Colon (tissue), 2 donors: ENCODE data around the gene CCDC40.
"Not testable (repeated sequence)": the region's sequence is repeated elsewhere in the genome, so short reads cannot be mapped to it uniquely, and the experiment has no call there.

Experiments
- FAIRE-seq: peaks from 2 replicates; lab custom pipeline; 2012; peaks lifted over from hg19 to GRCh38; lab: Jason Lieb, UNC
- donor health status: control.
- donor health status: control.

CCDC40 gene

DNA sequence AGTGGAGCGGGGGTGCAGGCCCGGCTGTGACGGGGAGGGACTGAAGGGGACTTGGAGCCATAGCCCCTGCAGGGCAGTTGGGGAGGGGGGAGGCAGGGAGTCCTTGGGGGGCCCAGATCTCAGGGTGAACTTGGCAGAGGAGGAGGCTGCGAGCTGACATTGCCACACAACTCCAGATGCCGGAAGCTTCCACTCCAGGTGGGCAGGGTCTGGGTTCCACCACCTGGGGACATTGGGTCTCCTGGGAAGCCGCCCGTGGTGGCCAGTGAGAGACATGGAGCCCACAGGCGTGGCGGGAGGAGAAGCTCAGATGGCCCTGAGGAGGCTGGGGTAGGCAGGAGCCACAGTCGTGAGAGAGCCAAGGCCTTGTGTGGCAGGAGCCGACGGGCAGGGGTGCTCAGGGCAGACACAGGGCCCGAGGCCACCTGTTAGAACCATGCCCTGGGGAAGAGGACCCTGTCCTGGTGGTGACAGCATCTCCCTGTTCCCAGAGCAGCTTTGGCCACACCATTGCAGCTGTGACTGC lies 46.8 kb downstream of the CCDC40 start:
- no peak for FAIRE-seq

DNA sequence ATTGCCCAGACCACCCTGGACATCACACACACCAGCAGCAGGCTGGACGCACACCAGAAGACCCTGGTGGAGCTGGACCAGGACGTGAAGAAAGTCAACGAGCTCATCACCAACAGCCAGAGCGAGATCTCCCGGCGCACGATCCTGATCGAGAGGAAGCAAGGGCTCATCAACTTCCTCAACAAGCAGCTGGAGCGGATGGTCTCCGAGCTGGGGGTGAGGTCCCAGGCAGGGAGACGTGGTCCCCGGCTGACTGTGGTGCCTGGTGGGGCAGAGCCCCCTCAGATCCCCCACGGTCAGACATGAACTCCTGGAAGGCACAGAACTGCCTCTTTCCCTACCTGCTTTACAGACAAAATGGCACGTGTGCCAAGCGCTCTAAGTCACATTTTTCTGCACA lies 48.3 kb downstream of the CCDC40 start:
- FAIRE-seq = no peak

DNA sequence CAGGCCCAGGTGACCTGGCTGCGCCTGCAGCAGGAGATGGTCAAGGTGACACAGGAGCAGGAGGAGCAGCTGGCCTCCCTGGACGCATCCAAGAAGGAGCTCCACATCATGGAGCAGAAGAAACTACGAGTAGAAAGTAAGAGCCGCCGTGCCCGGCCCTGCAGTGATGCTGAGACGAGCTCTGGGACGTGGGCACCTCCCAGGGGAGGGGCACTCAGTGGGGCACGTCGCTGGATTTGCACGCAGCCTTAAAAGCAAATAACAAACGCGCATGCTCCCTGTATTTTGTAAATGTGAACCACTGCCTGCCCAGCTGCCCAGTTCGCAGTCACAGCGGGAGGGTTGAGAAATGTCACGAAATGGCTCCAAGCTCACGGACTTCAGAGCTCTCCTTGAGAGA lies 49.6 kb downstream of the CCDC40 start:
- FAIRE-seq = no peak

DNA sequence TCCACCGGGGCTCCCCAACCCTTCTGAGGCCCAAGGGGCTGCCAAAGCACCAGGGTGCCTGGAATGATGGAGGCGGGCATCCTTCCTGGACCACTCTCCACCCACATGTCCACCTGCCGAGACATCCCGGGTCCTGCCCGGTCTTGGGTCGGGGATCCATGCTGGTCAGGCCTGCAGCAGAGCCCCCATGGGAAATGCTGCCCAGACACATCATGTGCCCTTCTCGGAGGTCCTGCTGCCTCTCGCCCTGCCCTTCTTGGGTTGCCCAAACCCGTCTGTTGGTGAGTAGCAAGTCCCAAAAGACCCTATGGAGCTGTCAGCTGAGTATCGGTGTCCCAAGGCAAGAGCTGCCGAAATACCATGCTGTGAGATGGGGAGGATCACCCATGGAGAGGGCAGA lies 50.2 kb downstream of the CCDC40 start:
- FAIRE-seq = no peak

DNA sequence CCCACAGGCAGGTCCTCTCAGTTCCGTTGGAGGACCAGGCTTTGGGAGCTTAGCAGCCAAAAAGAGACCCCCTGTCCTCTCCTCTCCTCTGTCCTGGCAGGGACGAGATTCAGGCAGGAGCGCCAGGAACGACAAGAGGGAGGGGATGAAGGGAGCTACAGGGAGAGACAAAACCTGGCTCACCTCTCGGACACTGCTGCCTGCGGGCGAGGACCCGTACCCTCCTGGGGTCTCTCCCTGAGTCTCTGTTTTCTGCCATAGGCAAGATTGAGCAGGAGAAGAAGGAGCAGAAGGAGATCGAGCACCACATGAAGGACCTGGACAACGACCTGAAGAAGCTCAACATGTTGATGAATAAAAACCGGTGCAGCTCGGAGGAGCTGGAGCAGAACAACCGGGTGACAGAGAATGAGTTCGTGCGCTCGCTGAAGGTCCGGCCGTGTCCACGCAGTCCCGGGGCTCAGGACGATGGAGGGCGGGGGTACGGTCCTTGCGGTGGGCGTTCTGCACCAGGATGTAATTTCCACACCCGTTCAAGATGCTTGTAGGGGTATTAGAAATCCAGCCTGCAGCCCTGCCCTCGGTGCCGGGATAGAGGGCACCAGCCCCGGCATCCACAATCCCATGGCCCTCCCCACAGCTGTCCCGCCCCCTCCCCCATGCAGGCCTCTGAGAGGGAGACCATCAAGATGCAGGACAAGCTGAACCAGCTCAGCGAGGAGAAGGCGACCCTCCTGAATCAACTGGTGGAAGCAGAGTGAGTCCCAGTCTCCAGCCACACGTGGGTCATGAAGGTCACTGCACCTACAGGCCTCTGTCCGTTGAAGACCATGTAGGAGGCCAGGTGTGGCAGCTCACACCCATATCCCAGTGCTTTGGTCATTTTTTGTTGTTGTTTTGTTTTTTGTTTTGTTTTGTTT lies 51.2 kb downstream of the CCDC40 start:
- FAIRE-seq = no peak

DNA sequence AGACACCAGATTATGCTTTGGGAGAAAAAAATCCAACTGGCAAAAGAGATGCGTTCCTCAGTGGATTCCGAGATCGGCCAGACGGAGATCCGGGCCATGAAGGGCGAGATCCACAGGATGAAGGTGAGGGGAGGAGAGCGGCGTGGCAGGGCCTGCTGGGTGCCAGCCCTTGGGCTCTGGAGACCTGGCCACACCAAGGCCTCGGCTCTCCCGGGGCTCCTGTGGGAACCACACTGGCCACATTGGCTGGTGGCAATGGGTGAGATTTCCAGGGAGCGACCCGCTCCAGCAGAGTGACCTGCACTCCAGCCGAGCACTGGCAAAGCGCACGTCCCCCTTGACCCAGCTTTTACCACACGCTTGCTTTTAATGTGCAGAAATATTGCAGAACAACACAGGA lies 53.3 kb downstream of the CCDC40 start:
- FAIRE-seq = no peak

DNA sequence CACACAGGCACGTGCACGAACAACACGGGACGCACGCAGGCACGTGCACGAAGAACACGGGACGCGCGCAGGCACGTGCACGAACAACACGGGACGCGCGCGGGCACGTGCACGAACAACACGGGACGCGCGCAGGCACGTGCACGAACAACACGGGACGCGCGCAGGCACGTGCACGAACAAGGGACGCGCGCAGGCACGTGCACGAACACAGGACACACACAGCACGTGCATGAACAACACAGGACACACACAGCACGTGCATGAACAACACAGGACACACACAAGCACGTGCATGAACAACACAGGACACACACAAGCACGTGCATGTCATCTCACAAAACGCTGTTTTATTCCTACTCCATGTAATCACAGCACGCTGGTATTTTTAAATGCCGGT lies 53.7 kb downstream of the CCDC40 start:
- not testable (repeated sequence) for FAIRE-seq

DNA sequence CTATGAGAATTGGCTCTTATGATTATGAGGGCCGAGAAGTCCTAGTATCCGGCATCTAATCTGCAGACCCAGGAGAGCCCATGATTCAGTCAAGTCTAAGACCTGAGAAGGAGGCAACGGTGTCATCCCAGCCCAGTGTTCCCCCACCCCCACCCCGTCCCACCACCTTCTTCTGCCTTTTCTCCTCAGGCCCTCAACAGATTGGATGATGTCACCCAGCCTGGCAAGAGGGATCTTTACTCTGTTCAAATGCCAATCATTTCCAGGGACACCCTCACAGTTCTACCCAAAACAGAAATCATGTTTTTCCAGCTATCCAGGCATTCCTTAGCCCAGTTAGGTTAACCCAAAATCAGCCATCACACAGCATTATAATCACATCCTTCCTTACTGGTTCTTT lies 54.9 kb downstream of the CCDC40 start:
- FAIRE-seq = no peak

DNA sequence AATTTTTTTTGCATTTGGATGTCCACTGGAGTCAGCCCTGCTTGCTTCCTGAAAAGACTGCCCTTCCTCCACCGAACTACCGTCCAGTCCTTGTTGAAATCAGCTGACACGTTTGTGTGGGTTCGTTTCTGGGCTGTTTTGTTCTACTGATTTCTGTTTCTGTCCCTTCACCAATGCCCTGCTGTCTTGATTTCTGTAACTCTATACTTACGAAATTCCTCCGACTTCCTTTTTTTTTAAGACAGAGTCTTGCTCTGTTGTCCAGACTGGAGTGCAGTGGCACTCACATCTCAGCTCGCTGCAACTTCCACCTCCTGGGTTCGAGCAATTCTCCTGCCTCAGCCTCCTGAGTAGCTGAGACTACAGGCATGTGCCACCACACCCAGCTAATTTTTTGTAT lies 56.5 kb downstream of the CCDC40 start:
- FAIRE-seq = no peak

DNA sequence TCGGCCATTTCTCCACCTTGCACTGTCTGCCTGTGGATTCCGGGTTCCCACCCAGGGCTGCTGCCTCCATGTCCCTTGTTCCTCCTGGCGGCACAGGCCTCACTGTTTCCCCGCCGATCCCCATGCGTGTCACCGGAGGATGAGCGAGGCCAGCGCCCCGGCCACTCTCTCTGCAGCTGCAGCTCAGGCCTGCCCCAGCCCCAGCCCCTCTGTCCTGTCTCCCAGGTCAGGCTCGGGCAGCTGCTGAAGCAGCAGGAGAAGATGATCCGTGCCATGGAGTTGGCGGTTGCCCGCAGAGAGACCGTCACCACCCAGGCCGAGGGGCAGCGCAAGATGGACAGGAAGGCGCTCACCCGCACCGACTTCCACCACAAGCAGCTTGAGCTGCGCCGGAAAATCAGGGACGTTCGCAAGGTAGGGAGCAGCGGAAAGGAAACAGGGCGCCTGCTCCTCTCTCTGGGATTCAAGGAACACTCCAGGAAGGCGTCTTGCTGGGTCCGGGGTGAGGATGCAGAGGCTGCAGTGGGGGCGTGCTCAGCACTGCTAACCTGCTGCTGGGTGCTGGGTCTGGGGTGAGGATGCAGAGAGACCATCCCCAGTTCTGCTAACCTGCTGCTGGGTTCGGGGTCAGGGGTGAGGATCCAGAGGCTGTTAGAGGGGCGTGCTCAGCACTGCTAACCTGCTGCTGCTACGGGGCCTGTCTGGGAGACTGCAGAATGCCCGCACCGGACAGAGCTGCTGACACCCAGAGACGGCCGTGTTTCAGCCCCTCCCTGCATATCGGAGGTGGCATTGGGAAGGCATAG lies 58.8 kb downstream of the CCDC40 start:
- FAIRE-seq = no peak

DNA sequence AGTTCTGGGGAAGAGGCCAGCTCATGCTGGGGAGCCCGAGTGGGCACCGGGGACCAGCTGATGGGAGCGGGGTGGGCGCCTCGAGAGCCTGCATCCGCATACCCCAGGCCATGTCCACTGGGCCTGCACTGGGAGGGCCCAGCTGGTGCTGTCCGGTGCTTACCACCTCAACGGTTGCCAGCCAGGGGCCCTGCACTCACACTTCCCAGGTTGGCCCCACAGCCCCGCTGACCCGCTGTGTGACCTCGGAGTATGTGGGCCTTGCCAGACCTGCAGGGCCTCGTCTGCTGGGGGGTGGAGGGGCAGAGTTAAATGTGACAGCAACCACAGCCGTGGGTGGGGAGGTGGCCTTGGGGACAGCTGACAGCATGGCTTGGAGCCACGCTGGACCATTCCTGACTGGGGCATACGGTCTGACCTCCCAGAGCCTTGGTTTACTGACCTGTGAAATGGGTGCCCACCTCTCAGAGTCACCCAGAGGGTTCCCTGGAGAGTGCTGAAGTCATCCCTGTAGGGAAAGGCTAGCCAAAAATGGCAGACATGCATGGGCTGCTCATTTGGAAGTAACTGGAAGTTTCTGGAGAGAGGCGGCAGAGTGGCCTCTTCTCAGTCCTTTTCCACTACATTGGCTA lies 59.5 kb downstream of the CCDC40 start:
- FAIRE-seq = no peak

DNA sequence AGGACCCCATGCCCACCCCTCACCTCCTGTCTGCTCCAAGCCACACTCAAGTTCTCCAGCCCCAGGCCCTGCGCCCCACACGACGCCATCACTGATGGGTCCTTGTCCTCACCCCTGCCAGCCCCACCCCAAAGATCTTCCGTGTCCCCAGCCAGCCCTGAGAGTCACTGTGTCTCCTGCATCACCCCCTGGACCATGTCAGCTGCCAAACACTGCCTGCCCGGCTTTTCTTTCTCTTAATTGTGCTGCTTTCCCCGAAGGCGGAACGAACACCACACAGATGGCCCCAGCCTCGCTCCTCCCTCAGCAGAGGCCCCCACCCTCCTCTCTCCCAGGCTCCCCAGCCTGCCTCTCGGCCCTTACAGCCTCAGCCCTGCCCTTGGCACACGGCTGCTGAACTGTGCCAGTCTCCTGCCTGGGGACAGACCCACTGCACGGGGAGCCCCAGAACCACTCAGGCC lies 60.1 kb downstream of the CCDC40 start:
- no peak for FAIRE-seq

DNA sequence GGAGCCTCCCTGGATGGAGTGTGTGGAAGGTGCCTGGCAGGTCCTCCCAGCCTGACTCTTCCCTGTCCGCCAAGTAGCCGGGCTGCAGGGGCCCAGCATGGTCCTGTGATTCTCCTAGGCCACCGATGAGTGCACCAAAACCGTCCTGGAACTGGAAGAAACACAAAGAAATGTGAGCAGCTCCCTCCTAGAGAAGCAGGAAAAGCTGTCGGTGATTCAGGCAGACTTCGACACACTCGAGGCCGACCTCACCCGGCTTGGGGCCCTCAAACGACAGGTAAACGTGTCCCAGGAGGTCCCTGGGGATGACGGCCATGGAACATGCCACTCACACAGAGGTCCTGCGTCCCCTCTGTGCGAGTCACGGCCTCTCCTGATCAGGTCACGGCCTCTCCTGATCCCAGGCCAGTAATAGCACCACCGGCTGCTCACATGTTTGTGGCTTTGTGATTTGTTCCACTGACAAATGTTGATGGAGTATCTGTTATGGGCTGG lies 60.7 kb downstream of the CCDC40 start:
- FAIRE-seq = no peak

DNA sequence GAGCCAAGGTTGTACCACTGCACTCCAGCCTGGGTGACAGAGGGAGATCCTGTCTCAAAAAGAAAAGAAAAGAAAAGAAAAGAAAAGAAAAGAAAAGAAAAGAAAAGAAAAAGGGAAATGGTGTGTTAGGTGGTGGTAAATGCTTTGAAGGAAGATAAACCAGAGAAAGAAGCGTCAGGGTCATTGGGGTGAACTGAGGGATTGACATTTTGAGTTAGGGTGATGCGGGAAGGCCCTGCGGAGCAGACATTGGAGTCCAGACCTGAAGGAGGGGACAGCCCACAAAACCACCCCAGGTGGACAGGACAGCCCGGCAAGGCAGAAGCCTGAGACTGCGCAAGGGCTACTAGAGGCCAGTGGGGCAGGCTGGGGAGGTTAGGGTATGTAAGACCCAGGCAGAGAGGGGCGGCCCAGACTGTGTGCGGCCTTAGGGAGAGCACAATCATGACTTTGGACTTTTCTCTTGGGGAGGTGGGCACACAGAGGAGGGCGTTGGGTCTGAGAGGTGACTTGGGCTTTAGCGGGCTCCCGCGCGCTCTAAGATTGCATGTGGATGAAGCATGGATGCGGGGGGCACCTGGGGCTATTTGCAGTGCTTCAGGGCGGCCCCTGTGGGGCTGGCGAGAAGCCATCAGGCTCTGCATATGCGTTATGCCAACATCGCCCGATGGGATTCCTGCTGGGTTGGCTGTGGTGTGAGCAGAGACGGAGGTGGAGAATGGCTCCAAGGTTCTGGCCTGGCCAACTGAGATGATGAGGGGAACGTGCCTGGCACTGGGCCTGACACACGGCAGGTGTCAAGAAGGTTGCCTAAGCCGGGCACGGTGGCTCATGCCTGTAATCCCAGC lies 61.6 kb downstream of the CCDC40 start:
- FAIRE-seq = no peak

DNA sequence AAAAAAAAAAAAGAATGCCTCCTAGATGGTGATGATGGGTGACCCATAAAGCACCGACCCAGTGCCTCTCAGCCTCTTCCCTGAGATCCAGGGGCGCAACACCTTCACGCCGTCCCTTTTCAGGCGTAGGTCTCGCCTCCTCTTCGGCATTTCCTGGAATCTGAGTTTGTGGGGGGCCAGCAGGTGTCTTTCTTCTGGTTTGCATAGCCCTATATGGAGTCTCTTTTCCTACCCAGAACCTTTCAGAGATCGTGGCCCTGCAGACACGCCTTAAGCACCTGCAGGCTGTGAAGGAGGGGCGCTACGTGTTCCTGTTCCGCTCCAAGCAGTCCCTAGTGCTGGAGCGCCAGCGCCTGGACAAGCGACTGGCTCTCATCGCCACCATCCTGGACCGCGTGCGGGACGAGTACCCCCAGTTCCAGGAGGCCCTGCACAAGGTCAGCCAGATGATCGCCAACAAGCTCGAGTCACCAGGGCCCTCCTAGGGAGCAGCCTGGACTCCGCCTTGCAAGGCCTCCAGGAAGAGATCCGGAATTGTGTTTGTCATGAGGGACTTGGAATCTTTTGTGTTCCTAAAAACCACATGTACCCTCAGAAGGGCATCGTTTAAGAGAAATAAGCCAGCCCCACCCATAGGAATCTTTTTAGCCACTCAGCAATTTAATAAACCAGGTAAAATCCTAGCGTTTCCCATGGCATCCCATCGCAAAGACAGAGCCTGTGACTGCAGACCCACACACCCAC lies 63.0 kb downstream of the CCDC40 start:
- no peak for FAIRE-seq

DNA sequence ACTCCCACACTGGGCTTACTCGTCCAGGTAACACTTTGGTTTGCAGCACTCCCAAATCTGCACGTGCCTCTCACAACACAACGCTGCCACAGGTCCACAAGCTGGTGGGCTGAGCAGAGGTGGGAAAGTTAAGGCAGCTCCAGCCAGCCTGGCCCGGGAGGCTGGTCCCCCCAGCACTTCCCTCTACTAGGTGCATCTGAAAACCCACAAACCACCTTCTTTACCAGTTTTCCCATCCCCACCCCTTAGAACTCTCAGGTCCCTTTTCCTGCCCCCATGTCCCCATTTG lies 63.5 kb downstream of the CCDC40 start:
- FAIRE-seq = no peak

DNA sequence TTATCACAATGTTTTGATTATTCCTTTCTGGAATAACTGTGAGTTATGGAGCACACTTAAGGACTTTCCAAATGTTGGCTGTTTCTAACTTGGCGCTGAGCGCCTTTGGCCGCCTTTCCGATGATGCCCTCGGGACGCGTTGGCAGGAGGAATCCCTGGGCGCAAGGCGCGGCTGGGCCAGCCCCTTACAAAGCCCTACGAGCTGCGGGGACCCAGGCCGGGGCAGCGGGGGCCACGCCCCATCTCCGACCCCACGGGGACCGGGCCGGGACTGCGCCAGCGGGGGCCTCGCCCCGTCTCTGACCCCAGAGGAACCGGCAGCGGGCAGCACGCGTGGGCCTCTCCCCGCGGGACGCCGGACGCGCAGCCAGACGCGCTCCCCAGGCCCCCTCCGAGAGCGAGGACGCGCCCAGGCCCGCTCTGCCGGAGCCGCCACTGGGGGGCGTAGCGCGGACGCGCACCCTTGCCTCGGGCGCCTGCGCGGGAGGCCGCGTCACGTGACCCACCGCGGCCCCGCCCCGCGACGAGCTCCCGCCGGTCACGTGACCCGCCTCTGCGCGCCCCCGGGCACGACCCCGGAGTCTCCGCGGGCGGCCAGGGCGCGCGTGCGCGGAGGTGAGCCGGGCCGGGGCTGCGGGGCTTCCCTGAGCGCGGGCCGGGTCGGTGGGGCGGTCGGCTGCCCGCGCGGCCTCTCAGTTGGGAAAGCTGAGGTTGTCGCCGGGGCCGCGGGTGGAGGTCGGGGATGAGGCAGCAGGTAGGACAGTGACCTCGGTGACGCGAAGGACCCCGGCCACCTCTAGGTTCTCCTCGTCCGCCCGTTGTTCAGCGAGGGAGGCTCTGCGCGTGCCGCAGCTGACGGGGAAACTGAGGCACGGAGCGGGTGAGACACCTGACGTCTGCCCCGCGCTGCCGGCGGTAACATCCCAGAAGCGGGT lies 64.8 kb downstream of the CCDC40 start, which contains the start of gene GAA:
Gene GAA (plus strand): TSS at position 571 of the 935 bp plus-strand sequence. CDS start 3,006 bp downstream, outside the sequence.
- FAIRE-seq = no peak

DNA sequence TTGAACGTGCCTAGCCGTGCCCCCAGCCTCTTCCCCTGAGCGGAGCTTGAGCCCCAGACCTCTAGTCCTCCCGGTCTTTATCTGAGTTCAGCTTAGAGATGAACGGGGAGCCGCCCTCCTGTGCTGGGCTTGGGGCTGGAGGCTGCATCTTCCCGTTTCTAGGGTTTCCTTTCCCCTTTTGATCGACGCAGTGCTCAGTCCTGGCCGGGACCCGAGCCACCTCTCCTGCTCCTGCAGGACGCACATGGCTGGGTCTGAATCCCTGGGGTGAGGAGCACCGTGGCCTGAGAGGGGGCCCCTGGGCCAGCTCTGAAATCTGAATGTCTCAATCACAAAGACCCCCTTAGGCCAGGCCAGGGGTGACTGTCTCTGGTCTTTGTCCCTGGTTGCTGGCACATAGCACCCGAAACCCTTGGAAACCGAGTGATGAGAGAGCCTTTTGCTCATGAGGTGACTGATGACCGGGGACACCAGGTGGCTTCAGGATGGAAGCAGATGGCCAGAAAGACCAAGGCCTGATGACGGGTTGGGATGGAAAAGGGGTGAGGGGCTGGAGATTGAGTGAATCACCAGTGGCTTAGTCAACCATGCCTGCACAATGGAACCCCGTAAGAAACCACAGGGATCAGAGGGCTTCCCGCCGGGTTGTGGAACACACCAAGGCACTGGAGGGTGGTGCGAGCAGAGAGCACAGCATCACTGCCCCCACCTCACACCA lies 65.7 kb downstream of the CCDC40 start:
- no peak for FAIRE-seq
